SK-N-SH (cell line): ENCODE results near the gene ST7.

Experiments used
- CTCF ChIP-seq: fragments of 200-600 bp; sonication (generic); IDR thresholded peaks from 2 replicates; pipeline ENCODE4 v1.6.1; 2017; ENCODE audit warnings: antibody characterized with exemption, mild to moderate bottlenecking, moderate library complexity
- ELF1 ChIP-seq: IDR thresholded peaks from 2 replicates; pipeline ENCODE4 v1.4.0; 2012
- GATA2 ChIP-seq: sonication (generic); formaldehyde crosslinking; IDR thresholded peaks from 2 replicates; pipeline ENCODE4 v1.5.0; 2020; ENCODE audit warnings: mild to moderate bottlenecking, missing genetic modification reagents
- JUND ChIP-seq: IDR thresholded peaks from 2 replicates; pipeline ENCODE4 v1.4.0; 2012
- MXI1 ChIP-seq: IDR thresholded peaks from 2 replicates; pipeline ENCODE4 v1.6.1; 2012; ENCODE audit warnings: mild to moderate bottlenecking, low read depth, low read length, improper control_type of control experiment
- NFIC ChIP-seq: IDR thresholded peaks from 2 replicates; pipeline ENCODE4 v1.4.0; 2012; ENCODE audit warnings: borderline replicate concordance
- POLR2AphosphoS5 ChIP-seq: IDR thresholded peaks from 2 replicates; pipeline ENCODE4 v1.6.1; 2012; ENCODE audit warnings: low read depth, low read length
- RAD21 ChIP-seq: IDR thresholded peaks from 2 replicates; pipeline ENCODE4 v1.6.1; 2012; ENCODE audit warnings: mild to moderate bottlenecking, low read length
- RXRA ChIP-seq: IDR thresholded peaks from 2 replicates; pipeline ENCODE4 v1.4.0; 2012; ENCODE audit warnings: low read depth, mild to moderate bottlenecking, borderline replicate concordance
- SIN3A ChIP-seq: IDR thresholded peaks from 2 replicates; pipeline ENCODE4 v1.6.1; 2012; ENCODE audit warnings: low read depth, mild to moderate bottlenecking, low read length, moderate library complexity, borderline replicate concordance
- SMC3 ChIP-seq: IDR thresholded peaks from 2 replicates; pipeline ENCODE4 v1.6.1; 2012; ENCODE audit warnings: low read depth, low read length, improper control_type of control experiment
- TAF1 ChIP-seq: IDR thresholded peaks from 2 replicates; pipeline ENCODE4 v1.6.1; 2012; ENCODE audit warnings: low read depth, mild to moderate bottlenecking, low read length, moderate library complexity, borderline replicate concordance
- USF2 ChIP-seq: fragments of 150-350 bp; IDR thresholded peaks from 2 replicates; pipeline ENCODE4 v1.6.1; 2017; ENCODE audit warnings: antibody characterized with exemption, low read length, low read depth, borderline replicate concordance
- YY1 ChIP-seq: IDR thresholded peaks from 2 replicates; pipeline ENCODE4 v1.4.0; 2012; ENCODE audit warnings: low read depth, mild to moderate bottlenecking

- TF ChIP-seq TAF1 = no peak
- TF ChIP-seq POLR2AphosphoS5 = no peak
- no peak for TF ChIP-seq GATA2 (CRISPR knock-in tag)
- TF ChIP-seq SMC3 = no peak
- TF ChIP-seq YY1 = no peak
- TF ChIP-seq MXI1 = no peak
- no peak for TF ChIP-seq NFIC
- no peak for TF ChIP-seq RAD21
- no peak for TF ChIP-seq CTCF
- TF ChIP-seq SIN3A = no peak
- TF ChIP-seq RXRA = no peak
- no peak for TF ChIP-seq JUND
- TF ChIP-seq ELF1 = no peak
- TF ChIP-seq USF2 = no peak
Observed at GRCh38 chr7:117138981-117139380, 185.7 kb downstream of the ST7 start.
